NCI-H2227 treated with DMSO at 0.1 percent for 48 hours (cell line): ENCODE results near the gene RRAD.

ENCODE experiments used
- DNase-seq: peaks from one replicate; lab custom pipeline; 2025; lab: John Stamatoyannopoulos, UW

Gene RRAD

GRCh38 chr16:66917741-66918140, 7.6 kb downstream of the RRAD start:
- no peak for DNase-seq

GRCh38 chr16:66916518-66916917, 8.8 kb downstream of the RRAD start:
- DNase-seq, result no peak

- no peak for DNase-seq
Measured at GRCh38 chr16:66915041-66915440, 10.3 kb downstream of the RRAD start.

- no peak for DNase-seq
Measured at GRCh38 chr16:66914541-66914940, 10.8 kb downstream of the RRAD start.

GRCh38 chr16:66913711-66914110, 11.6 kb downstream of the RRAD start:
- DNase-seq, result no peak

- DNase-seq, result no peak
Measured at GRCh38 chr16:66913081-66913480, 12.3 kb downstream of the RRAD start.

- DNase-seq, result no peak
Measured at GRCh38 chr16:66911801-66912200, 13.5 kb downstream of the RRAD start.

- no peak for DNase-seq
Measured at GRCh38 chr16:66911112-66911511, 14.2 kb downstream of the RRAD start.

- DNase-seq, result no peak
Measured at GRCh38 chr16:66910175-66910940, 15.0 kb downstream of the RRAD start.

- no peak for DNase-seq
Measured at GRCh38 chr16:66908762-66909559, 16.4 kb downstream of the RRAD start.

GRCh38 chr16:66908116-66908515, 17.2 kb downstream of the RRAD start:
- DNase-seq, result no peak

- no peak for DNase-seq
Measured at GRCh38 chr16:66906916-66907836, 18.2 kb downstream of the RRAD start.

GRCh38 chr16:66905633-66906539, 19.4 kb downstream of the RRAD start:
- peak; percentile 23 for DNase-seq

GRCh38 chr16:66904846-66905632, 20.3 kb downstream of the RRAD start:
- no peak for DNase-seq

- no peak for DNase-seq
Measured at GRCh38 chr16:66904428-66904845, 20.9 kb downstream of the RRAD start.

GRCh38 chr16:66903544-66904427, 21.5 kb downstream of the RRAD start:
- no peak for DNase-seq

- DNase-seq, result no peak
Measured at GRCh38 chr16:66902648-66903543, 22.4 kb downstream of the RRAD start.

GRCh38 chr16:66901626-66902025, 23.7 kb downstream of the RRAD start:
- no peak for DNase-seq
